Pancreas (tissue), 10 donors: ENCODE results near the gene PLEKHA8. TPM values are rescaled to one million over a fixed set of nuclear protein-coding genes. Genes with fewer than 3 reads are reported as not detected.

Experiments
- ATAC-seq, 4 donors: fragments of 200-7000 bp; cut with Tn5 transposase; one replicate each; pipeline versions ENCODE4 v1.8.0 to v1.9.1; 2020; ENCODE audit warnings: mild to moderate bottlenecking in 4 of 4, moderate library complexity in 4 of 4
- DNase-seq, 6 donors: peaks; one replicate each; pipeline ENCODE4 v3.0.0-alpha.2; 2020
- FAIRE-seq: peaks from 2 replicates; lab custom pipeline; 2012; peaks lifted over from hg19 to GRCh38; lab: Jason Lieb, UNC
- H3K27ac ChIP-seq, 4 donors: fragments of 200-600 bp; sonication (generic); 1 replicate in 3 of 4; 2 replicates in 1 of 4; pipeline versions ENCODE4 v1.5.0 to v1.8.0; 2020
- H3K27me3 ChIP-seq, 4 donors: fragments of 200-600 bp; one replicate each; pipeline ENCODE4 v1.8.0; 2021
- H3K36me3 ChIP-seq, 3 donors: fragments of 200-600 bp; sonication (generic) in 1 of 3; one replicate each; pipeline versions ENCODE4 v1.5.0 to v1.8.0; 2020 to 2021
- H3K4me1 ChIP-seq, 3 donors: fragments of 200-600 bp; one replicate each; pipeline ENCODE4 v1.8.0; 2021
- H3K4me3 ChIP-seq, 4 donors: fragments of 200-600 bp; sonication (generic) in 2 of 4; one replicate each; pipeline versions ENCODE4 v1.5.0 to v1.8.0; 2020 to 2021
- H3K9me3 ChIP-seq, 4 donors: fragments of 200-600 bp; one replicate each; pipeline ENCODE4 v1.8.0; 2021
- CTCF ChIP-seq, 4 donors: fragments of 200-600 bp; sonication (generic) in 3 of 4; IDR thresholded peaks; one replicate each; pipeline versions ENCODE4 v1.5.0 to v1.8.0; 2021; ENCODE audit warnings: antibody characterized with exemption in 4 of 4
- WGBS, 2 donors: extraction: QIAGEN DNeasy Blood & Tissue Kit; methylation state at CpG; one replicate each; pipeline ENCODE4 v1.1.7; 2013; 5-methylcytosine and 5-hydroxymethylcytosine counted together
- intact Hi-C, 3 donors: fragments of 100-400 bp; cut with DNase I; formaldehyde crosslinking; loops; one replicate each; pipeline versions ENCODE4 v1.11.1 to v1.14.2; 2022
- polyA plus RNA-seq, 2 donors: library from polyadenylated mRNA; stranded (reverse); fragments of 200-250 nt; gene quantifications; one replicate each; pipeline ENCODE4 v1.2.3, GENCODE V29; 2013
- total RNA-seq, 6 donors: library from RNA; stranded (reverse); fragmentation: NEBNext Ultra II Directional in 4 of 6; extraction: Animal tissue kit (Norgen Biotek cat#: 25700) in 4 of 6; gene quantifications; one replicate each; pipeline versions ENCODE4 v1.2.1 to v1.2.4, GENCODE V29; 2021 to 2023
- donor health status: healthy with polysubstance abuse.
- donor health status: DM: no; HTN: no; CAD: no; lungs with moderate emphysema.
- donor health status: DM: no; HTN: no; CAD: no.
- donor health status: control.
- donor health status: control.
- donor health status: Bipolar disorder and iron deficiency.
- donor health status: DM: yes; HTN: yes; CAD: no.
- donor health status: DM: no; HTN: no; CAD: no.
- donor health status: DM: no; HTN: no; CAD: no.
- donor health status: DM: yes; HTN: yes; CAD: no.

The PLEKHA8 gene
- total and polyA plus RNA-seq, 8 donors: 1.7 to 9.7 (median 4.3) TPM

- WGBS, 2 donors: 87 to 95% methylated on average over 4 of the region's 4 CpGs
- TF ChIP-seq CTCF (IDR thresholded peaks at IDR 0.05): no peak
- Histone ChIP-seq H3K4me3 (no peak overlapping the region), H3K36me3 (no peaks in the 10 kb centered on the region), H3K27me3 (no peaks in the 10 kb centered on the region), H3K27ac (no peak overlapping the region), H3K9me3 (no peaks in the 10 kb centered on the region), H3K4me1 (no peaks in the 10 kb centered on the region)
- no peak for FAIRE-seq
- ATAC-seq: no peak
- DNase-seq: no peak
- intact Hi-C loops: no loop called here
Measured at GRCh38 chr7:29993140-29993539, 35.1 kb upstream of the PLEKHA8 start.

GRCh38 chr7:29995652-29996051, 32.6 kb upstream of the PLEKHA8 start:
- FAIRE-seq: no peak
- no peak for DNase-seq
- H3K4me1 ChIP-seq: no peaks in the 10 kb centered on the region
- H3K4me3 ChIP-seq: no peak overlapping the region
- no peaks in the 10 kb centered on the region for H3K9me3 ChIP-seq
- no peak for ATAC-seq
- intact Hi-C loops: no loop called here
- H3K27me3 ChIP-seq: no peaks in the 10 kb centered on the region
- no peak for TF ChIP-seq CTCF (IDR thresholded peaks at IDR 0.05)
- H3K27ac ChIP-seq: no peak overlapping the region
- H3K36me3 ChIP-seq: no peaks in the 10 kb centered on the region

- no peaks in the 10 kb centered on the region for H3K36me3 ChIP-seq
- H3K9me3 ChIP-seq: no peaks in the 10 kb centered on the region
- no peaks in the 10 kb centered on the region for H3K27me3 ChIP-seq
- no peaks in the 10 kb centered on the region for H3K4me1 ChIP-seq
- intact Hi-C loops: no loop called here
- no peak for DNase-seq
- no peak overlapping the region for H3K27ac ChIP-seq
- FAIRE-seq: no peak
- no peak overlapping the region for H3K4me3 ChIP-seq
- no peak for TF ChIP-seq CTCF (IDR thresholded peaks at IDR 0.05)
- no peak for ATAC-seq
Measured at GRCh38 chr7:29996321-29996720, 31.9 kb upstream of the PLEKHA8 start.

GRCh38 chr7:29998489-29998888, 29.7 kb upstream of the PLEKHA8 start:
- no peak for ATAC-seq
- Histone ChIP-seq H3K27ac (no peak overlapping the region), H3K4me3 (no peak overlapping the region), H3K27me3 (no peaks in the 10 kb centered on the region), H3K4me1 (no peaks in the 10 kb centered on the region), H3K36me3 (no peaks in the 10 kb centered on the region), H3K9me3 (no peaks in the 10 kb centered on the region)
- TF ChIP-seq CTCF (IDR thresholded peaks at IDR 0.05): no peak
- FAIRE-seq: no peak
- DNase-seq: no peak
- intact Hi-C loops: no loop called here

GRCh38 chr7:30001998-30002397, 26.2 kb upstream of the PLEKHA8 start:
- 94 to 96% methylated on average over 2 of the region's 2 CpGs for WGBS, 2 donors
- H3K27me3 ChIP-seq: no peaks in the 10 kb centered on the region
- DNase-seq: no peak
- H3K4me1 ChIP-seq: no peaks in the 10 kb centered on the region
- no peak for FAIRE-seq
- no peak for TF ChIP-seq CTCF (IDR thresholded peaks at IDR 0.05)
- intact Hi-C loops: no loop called here
- H3K4me3 ChIP-seq: no peak overlapping the region
- H3K9me3 ChIP-seq: no peaks in the 10 kb centered on the region
- no peak overlapping the region for H3K27ac ChIP-seq
- no peak for ATAC-seq
- H3K36me3 ChIP-seq: no peaks in the 10 kb centered on the region
